Smooth muscle cell (in vitro differentiated cells): ENCODE results near the gene ALG11. TPM values are rescaled to one million over a fixed set of nuclear protein-coding genes. Genes with fewer than 3 reads are reported as not detected.
"Not testable (repeated sequence)": the region's sequence is repeated elsewhere in the genome, so short reads cannot be mapped to it uniquely, and the experiment has no call there.

ENCODE experiments used
- DNase-seq: peaks from one replicate; lab custom pipeline; 2025; ENCODE audit not compliant: unreplicated experiment; lab: John Stamatoyannopoulos, UW
- H2AFZ ChIP-seq: fragments of 200-600 bp; sonication (generic); 2 replicates; pipeline ENCODE4 v1.6.0; 2016; ENCODE audit warnings: antibody characterized with exemption, low read depth, mild to moderate bottlenecking
- H3F3A ChIP-seq: fragments of 200-600 bp; sonication (generic); 2 replicates; pipeline ENCODE4 v1.6.0; 2017; ENCODE audit warnings: antibody characterized with exemption, low read depth
- H3K27ac ChIP-seq: fragments of 200-600 bp; sonication (generic); 2 replicates; pipeline ENCODE4 v1.5.1; 2016; ENCODE audit warnings: low read depth, mild to moderate bottlenecking
- H3K27me3 ChIP-seq: fragments of 200-600 bp; sonication (generic); 2 replicates; pipeline ENCODE4 v1.6.1; 2016; ENCODE audit warnings: low read depth, mild to moderate bottlenecking
- H3K36me3 ChIP-seq: fragments of 200-600 bp; sonication (generic); 2 replicates; pipeline ENCODE4 v1.5.1; 2016; ENCODE audit warnings: low read depth
- H3K4me1 ChIP-seq: fragments of 200-600 bp; sonication (generic); 2 replicates; pipeline ENCODE4 v1.5.1; 2016; ENCODE audit warnings: low read depth
- H3K4me2 ChIP-seq: fragments of 200-600 bp; sonication (generic); 2 replicates; pipeline ENCODE4 v1.6.0; 2016; ENCODE audit warnings: mild to moderate bottlenecking
- H3K4me3 ChIP-seq: fragments of 200-600 bp; sonication (generic); 2 replicates; pipeline ENCODE4 v1.5.1; 2016; ENCODE audit warnings: mild to moderate bottlenecking
- H3K79me2 ChIP-seq: fragments of 200-600 bp; sonication (generic); 2 replicates; pipeline ENCODE4 v1.6.0; 2016; ENCODE audit warnings: low read depth, mild to moderate bottlenecking
- H3K9ac ChIP-seq: fragments of 200-600 bp; sonication (generic); 2 replicates; pipeline ENCODE4 v1.6.0; 2016; ENCODE audit warnings: low read depth
- H3K9me3 ChIP-seq: fragments of 200-600 bp; sonication (generic); replicated peaks from 2 replicates; pipeline ENCODE4 v1.5.1; 2016; ENCODE audit warnings: low read depth
- H4K20me1 ChIP-seq: fragments of 200-600 bp; sonication (generic); 2 replicates; pipeline ENCODE4 v1.6.0; 2016; ENCODE audit warnings: low read depth
- WGBS: methylation state at CpG from one replicate; pipeline ENCODE4 v1.1.7; 2016; ENCODE audit warnings: low lambda C conversion rate; 5-methylcytosine and 5-hydroxymethylcytosine counted together
- polyA plus RNA-seq: library from polyadenylated mRNA; unstranded; fragments of >200 nt; fragmentation: Nextera tagmentation; extraction: Ambion mirVana; gene quantifications from 2 replicates; pipeline ENCODE4 v1.2.1, GENCODE V29; 2016
- total RNA-seq: library from RNA; depleted of rRNA; stranded (reverse); fragments of >200 nt; gene quantifications from 2 replicates; pipeline ENCODE4 v1.2.3, GENCODE V29; 2014
- TF ChIP-seq, protein P1 (sequence below): fragments of 200-600 bp; sonication (generic); IDR thresholded peaks from 2 replicates; pipeline ENCODE4 v1.5.1; 2017; ENCODE audit warnings: borderline replicate concordance, mild to moderate bottlenecking, antibody characterized with exemption; ENCODE audit not compliant: insufficient read depth, poor library complexity, severe bottlenecking

Gene ALG11
- total and polyA plus RNA-seq, 2 experiments from 2014 or later: 28.4 to 34.7 TPM

DNA sequence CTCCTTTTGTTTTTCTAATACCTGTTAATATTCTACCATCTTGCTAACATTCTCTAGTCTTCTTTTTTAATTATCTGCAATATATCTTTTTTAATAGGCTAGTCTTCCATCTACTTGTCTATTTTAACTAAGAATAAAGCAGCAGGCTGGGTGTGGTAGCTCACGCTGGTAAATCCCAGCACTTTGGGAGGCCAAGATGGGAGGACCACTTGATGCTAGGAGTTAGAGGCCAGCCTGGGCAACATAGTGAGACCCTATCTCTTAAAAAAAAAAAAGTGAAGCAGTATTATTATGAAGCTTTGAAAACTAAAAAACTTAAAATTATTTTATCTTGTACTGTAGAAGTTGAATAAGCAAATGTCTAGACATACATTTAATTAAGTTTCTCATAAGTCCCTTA is 15.6 kb downstream of the ALG11 start:
- no peak overlapping the region for H3K9ac ChIP-seq
- H4K20me1 ChIP-seq: no peaks in the 10 kb centered on the region

DNA sequence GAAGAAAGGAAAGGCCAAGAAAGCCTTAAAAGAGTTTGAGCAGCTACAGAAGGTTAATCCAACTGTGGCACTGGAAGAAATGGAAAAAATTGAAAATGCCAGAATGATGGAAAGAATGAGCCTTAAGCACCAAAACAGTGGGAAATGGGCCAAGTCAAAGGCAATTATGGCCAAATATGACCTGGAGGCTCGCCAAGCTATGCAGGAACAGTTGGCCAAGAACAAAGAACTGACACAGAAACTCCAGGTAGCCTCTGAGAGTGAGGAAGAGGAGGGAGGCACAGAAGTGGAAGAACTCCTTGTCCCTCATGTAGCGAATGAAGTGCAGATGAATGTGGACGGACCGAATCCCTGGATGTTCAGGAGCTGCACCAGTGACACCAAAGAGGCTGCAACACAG is 17.4 kb downstream of the ALG11 start:
- H4K20me1 ChIP-seq: no peaks in the 10 kb centered on the region
- peaks cover 16% of the 10 kb centered on the region for H3K36me3 ChIP-seq
- no peaks in the 10 kb centered on the region for H3K27me3 ChIP-seq
- no peak overlapping the region for H2AFZ ChIP-seq
- H3K4me1 ChIP-seq: no peaks in the 10 kb centered on the region
- H3K9ac ChIP-seq: no peak overlapping the region
- no peak for DNase-seq
- peaks cover 7% of the 10 kb centered on the region for H3F3A ChIP-seq
- peaks cover 5% of the 10 kb centered on the region for H3K9me3 ChIP-seq
- H3K27ac ChIP-seq: no peak overlapping the region
- H3K4me3 ChIP-seq: no peak overlapping the region
- H3K79me2 ChIP-seq: peaks cover 7% of the 10 kb centered on the region
- H3K4me2 ChIP-seq: no peak overlapping the region
- TF ChIP-seq, protein P1, sequence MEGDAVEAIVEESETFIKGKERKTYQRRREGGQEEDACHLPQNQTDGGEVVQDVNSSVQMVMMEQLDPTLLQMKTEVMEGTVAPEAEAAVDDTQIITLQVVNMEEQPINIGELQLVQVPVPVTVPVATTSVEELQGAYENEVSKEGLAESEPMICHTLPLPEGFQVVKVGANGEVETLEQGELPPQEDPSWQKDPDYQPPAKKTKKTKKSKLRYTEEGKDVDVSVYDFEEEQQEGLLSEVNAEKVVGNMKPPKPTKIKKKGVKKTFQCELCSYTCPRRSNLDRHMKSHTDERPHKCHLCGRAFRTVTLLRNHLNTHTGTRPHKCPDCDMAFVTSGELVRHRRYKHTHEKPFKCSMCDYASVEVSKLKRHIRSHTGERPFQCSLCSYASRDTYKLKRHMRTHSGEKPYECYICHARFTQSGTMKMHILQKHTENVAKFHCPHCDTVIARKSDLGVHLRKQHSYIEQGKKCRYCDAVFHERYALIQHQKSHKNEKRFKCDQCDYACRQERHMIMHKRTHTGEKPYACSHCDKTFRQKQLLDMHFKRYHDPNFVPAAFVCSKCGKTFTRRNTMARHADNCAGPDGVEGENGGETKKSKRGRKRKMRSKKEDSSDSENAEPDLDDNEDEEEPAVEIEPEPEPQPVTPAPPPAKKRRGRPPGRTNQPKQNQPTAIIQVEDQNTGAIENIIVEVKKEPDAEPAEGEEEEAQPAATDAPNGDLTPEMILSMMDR: no peak
- WGBS: 98% methylated on average over 4 of the region's 4 CpGs

More for the DNA sequence above, 15.6 kb downstream of the ALG11 start:
- no peak overlapping the region for H3K4me3 ChIP-seq
- no peak overlapping the region for H2AFZ ChIP-seq
- TF ChIP-seq, protein P1: no peak
- WGBS: 84% methylated on average over 1 of the region's 1 CpG
- no peak overlapping the region for H3K4me2 ChIP-seq
- DNase-seq: no peak
- H3K4me1 ChIP-seq: no peaks in the 10 kb centered on the region
- peaks cover 28% of the 10 kb centered on the region for H3K36me3 ChIP-seq
- peaks cover 19% of the 10 kb centered on the region for H3K79me2 ChIP-seq
- H3F3A ChIP-seq: peaks cover 7% of the 10 kb centered on the region
- H3K27me3 ChIP-seq: no peaks in the 10 kb centered on the region
- H3K9me3 ChIP-seq: peaks cover 5% of the 10 kb centered on the region
- H3K27ac ChIP-seq: no peak overlapping the region

DNA sequence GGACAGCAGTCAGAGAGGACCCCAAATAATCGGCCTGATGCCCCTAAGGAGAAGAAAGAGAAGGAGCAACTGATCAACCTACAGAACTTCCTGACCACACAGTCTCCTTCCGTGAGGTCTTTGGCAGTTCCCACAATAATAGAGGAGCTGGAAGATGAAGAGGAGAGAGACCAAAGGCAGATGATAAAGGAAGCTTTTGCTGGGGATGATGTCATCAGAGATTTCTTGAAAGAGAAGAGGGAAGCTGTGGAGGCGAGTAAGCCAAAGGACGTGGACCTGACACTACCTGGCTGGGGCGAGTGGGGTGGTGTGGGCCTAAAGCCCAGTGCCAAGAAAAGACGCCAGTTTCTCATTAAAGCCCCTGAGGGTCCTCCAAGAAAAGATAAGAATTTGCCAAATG is 18.2 kb downstream of the ALG11 start:
- not testable (repeated sequence) for H3K9ac ChIP-seq, H3K27ac ChIP-seq, DNase-seq, H3K4me3 ChIP-seq, H3K4me2 ChIP-seq, H3K79me2 ChIP-seq, H2AFZ ChIP-seq, H3K27me3 ChIP-seq, H3K9me3 ChIP-seq, H4K20me1 ChIP-seq, H3F3A ChIP-seq, H3K4me1 ChIP-seq
- peaks cover 14% of the 10 kb centered on the region for H3K36me3 ChIP-seq
- WGBS: 96% methylated on average over 6 of the region's 6 CpGs

DNA sequence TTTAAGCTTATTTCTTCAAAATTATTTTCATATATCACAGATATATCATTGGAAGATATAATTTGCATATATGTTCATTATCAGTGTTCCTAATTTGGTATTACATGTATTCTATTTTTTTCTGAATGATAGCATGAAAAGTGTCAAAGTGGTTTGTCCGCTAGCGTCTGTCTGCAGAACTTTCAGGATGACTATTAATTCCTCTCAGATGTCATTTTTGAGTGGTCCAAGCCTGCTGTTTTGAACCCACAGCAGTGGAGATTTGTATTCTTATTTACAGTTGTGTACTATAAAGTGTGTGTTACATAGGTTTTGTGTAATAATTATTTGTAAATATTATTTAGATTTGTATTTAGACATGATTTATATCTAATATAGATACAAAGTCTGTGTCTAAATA is 20.8 kb downstream of the ALG11 start:
- Histone ChIP-seq H3F3A (peaks cover 7% of the 10 kb centered on the region), H3K4me2 (no peak overlapping the region), H3K27me3 (no peaks in the 10 kb centered on the region), H3K9ac (no peak overlapping the region), H3K9me3 (peaks cover 3% of the 10 kb centered on the region), H3K4me1 (no peaks in the 10 kb centered on the region), H3K4me3 (no peak overlapping the region), H2AFZ (no peak overlapping the region), H3K27ac (no peak overlapping the region), H4K20me1 (no peaks in the 10 kb centered on the region), H3K36me3 (peaks cover 12% of the 10 kb centered on the region), H3K79me2 (no peaks in the 10 kb centered on the region)
- TF ChIP-seq, protein P1: no peak
- WGBS: 96% methylated on average over 2 of the region's 2 CpGs
- DNase-seq: no peak
